ENCODE measurements around the gene ANTXRL.
"Not testable (repeated sequence)": the region's sequence is repeated elsewhere in the genome, so short reads cannot be mapped to it uniquely, and the experiment has no call there.

DNA sequence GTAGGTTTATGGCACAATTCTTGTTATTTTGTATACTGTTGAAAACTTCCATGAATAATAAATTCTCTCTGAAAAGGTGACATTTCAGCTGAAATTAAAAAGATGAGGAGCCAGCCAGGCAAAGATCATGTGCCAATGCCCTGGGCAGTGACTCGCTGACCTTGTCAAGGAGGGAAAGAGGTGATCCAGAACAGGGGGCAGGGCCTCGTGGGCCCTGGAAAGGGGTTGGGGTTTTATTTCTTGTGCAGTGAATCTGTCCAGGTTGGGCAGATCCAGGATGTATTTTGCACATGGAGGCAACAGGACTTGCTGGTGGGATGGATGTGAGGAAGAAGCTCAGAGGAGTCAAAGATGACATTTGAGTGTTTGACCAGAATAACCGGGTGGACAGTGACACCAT, 31.6 kb upstream of the ANTXRL start:
- TF ChIP-seq, protein P1, sequence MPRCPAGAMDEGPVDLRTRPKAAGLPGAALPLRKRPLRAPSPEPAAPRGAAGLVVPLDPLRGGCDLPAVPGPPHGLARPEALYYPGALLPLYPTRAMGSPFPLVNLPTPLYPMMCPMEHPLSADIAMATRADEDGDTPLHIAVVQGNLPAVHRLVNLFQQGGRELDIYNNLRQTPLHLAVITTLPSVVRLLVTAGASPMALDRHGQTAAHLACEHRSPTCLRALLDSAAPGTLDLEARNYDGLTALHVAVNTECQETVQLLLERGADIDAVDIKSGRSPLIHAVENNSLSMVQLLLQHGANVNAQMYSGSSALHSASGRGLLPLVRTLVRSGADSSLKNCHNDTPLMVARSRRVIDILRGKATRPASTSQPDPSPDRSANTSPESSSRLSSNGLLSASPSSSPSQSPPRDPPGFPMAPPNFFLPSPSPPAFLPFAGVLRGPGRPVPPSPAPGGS (IDR thresholded peaks at IDR 0.05), result not testable (repeated sequence)
- TF ChIP-seq, protein P2, sequence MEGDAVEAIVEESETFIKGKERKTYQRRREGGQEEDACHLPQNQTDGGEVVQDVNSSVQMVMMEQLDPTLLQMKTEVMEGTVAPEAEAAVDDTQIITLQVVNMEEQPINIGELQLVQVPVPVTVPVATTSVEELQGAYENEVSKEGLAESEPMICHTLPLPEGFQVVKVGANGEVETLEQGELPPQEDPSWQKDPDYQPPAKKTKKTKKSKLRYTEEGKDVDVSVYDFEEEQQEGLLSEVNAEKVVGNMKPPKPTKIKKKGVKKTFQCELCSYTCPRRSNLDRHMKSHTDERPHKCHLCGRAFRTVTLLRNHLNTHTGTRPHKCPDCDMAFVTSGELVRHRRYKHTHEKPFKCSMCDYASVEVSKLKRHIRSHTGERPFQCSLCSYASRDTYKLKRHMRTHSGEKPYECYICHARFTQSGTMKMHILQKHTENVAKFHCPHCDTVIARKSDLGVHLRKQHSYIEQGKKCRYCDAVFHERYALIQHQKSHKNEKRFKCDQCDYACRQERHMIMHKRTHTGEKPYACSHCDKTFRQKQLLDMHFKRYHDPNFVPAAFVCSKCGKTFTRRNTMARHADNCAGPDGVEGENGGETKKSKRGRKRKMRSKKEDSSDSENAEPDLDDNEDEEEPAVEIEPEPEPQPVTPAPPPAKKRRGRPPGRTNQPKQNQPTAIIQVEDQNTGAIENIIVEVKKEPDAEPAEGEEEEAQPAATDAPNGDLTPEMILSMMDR (IDR thresholded peaks at IDR 0.05), result not testable (repeated sequence)
- not testable (repeated sequence) for TF ChIP-seq POLR2A (IDR thresholded peaks at IDR 0.05; ENCODE audit: low read length); TFCP2L1 (CRISPR knock-in tag; IDR thresholded peaks at IDR 0.05)
